Erythroblast (primary cell): Measurements from ENCODE around the gene DHH.
A peak's percentile ranks its signal among the peaks of the same experiment; 100 is the strongest.

Experiments used
- DNase-seq, 2 experiments: peaks; one replicate each; lab custom pipeline; 2025; lab: John Stamatoyannopoulos, UW
- GATA1 ChIP-seq: IDR thresholded peaks from 2 replicates; pipeline ENCODE4 v1.6.1; 2011; ENCODE audit warnings: low read depth, mild to moderate bottlenecking, control low read depth, low read length, moderate library complexity
- POLR2A ChIP-seq: IDR thresholded peaks from 2 replicates; pipeline ENCODE4 v1.6.1; 2011; ENCODE audit warnings: mild to moderate bottlenecking, low read length

Gene DHH

DNA sequence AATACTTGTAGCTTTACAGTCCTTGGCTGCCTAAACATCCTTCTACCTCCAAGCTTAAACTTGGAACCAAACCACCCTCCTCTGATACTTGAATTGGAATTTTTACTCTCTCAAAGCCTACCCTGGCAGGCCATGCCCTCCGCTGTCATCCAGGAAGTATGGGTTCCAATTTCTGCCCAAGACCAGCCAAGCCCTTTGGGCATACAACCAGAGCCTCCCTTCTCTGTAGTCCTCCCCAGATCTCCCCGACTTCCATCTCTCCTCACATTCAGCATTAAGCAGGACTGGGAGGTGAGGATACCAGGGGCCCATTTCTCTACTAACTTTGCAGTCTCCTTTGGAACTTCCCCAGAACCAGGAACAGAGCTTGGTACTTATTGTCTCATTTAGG lies 369 bp upstream of the DHH start:
- no peak for DNase-seq
- TF ChIP-seq POLR2A (no peak), GATA1 (no peak)

DNA sequence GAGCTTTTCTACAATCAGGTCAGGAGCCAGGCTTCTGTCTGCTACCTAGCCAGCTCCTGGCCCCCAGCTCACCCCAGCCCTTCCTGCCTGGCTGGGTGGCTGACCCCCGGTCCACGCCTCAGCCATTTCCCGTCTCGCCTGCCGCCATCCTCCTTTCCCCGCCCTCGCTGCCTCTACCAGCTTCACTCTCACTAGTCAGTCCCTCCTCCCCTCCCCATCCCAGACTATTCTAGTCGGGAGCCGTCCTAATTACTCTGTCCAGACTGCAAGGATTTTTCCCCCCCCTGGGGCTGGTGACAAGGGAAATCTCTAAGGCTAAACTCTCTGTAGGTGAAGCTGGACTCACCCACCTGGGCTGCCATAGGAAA lies 825 bp downstream of the DHH start:
- TF ChIP-seq GATA1, result no peak
- TF ChIP-seq POLR2A, result no peak
- no peak for DNase-seq

DNA sequence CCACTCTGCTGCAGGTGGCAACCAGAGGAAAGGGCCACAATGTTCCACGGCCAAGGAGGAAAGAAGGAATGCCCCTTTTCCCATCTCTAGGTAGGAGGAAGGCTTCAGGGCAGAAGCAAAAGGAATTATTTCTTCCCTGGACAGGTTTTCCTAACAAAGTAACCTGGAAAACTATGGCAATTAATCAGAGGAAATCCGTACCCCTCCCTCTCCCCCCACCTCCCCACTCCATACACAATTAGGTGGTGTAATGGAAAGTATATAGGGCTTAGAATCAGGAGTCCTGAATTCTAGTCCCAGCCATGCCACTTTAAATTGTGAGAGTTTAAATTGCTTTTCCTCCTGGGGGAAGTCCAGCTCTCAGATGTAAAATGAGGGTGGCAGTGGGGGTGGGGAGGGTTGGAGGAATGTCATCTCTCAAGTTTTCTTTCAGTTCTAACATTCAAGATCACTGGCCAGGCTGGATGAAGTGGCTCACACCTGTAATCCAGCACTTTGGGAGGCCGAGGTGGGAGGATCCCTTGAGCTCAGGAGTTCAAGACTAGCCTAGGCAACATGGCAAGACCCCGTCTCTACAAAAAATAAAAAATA lies 1.7 kb downstream of the DHH start:
- TF ChIP-seq GATA1 (no peak), POLR2A (no peak)

DNA sequence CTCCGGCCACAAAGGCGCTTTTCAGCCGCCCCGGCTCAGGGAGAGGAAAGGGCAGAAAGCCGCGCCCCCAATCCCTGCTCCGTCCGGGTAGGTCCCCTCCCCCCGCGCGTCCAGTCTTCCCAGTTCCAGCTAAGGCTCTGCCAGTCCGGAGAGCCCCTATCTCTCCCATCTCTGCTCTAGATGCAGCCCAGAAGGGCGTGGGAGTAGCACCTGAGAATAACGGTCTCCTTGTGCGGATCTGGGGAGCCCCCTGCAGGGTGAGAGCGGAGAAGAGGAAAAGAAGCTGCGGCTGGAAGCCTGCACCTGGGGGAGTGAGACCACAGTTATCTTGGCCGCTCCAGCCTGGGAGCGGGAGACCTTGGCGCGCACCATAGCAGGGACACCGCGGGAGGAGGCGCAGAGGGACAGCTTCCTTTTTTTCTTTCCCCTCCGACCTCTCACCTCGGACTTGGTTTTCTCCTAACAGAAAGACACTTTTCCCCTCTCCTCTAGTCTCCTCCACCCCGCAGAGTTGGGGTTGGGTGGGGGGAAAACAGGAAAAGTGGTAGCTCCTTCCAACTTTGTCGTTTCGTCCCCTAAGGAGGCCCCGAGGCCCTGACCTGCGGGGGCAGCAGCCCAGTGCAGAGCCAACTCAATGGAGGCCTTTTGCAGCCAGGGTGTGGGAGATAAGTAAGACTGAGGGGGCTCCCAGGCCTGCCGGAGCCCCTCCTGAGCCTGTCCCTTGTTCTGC lies 2.4 kb downstream of the DHH start:
- DNase-seq, result peak; percentile 28 to 45
- TF ChIP-seq GATA1, result no peak
- no peak for TF ChIP-seq POLR2A

More for the DNA sequence above, 1.7 kb downstream of the DHH start:
- DNase-seq, result no peak

DNA sequence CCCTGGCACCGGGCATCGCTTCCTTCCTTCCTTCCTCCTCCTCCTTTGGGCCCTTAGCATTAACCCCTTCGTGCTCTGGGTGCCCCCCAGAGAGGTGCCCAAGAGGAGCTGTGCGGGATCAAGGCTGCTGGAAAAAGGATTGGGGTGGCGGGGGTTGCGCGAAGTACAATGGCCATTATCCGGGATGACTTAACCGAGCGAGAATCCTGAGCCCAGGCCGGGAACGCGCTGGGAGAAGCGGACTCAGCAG lies 2.8 kb downstream of the DHH start:
- DNase-seq, result no peak
- TF ChIP-seq GATA1, result no peak
- TF ChIP-seq POLR2A, result no peak

DNA sequence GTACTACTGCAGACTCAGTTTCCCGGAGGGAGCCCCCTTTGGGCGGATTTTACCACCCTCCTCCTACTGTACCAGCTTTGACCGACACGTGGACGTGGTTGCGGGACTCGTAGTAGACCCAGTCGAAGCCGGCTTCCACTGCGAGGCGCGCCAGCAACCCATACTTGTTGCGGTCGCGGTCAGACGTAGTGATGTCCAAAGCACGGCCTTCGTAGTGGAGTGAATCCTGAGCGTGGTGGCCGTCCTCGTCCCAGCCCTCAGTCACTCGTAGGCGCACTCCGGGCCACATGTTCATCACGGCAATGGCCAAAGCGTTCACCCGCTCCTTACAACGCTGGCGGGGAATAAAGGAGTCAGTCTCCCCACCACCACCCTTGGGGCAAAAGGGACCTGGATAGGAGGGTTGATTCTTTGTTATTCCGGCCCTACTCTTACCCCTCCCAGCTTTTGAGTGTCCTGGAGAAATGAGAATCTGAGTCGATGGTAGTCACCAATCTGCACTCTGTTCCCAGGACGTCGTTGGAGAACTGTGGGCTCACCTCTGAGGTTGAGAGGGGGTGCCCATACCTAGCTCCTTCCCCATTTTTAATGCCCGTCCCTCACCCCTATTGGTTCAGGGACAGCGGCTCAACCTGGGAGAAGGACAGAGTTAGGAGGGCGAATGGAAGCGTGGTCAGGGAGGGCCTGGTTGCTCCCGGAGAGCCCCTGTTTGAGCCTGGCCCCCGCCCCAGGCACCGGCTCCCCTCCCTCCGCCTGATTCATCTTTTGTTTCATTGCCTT lies 3.4 kb downstream of the DHH start:
- peak in 1 of 2 experiments; percentile 14 for DNase-seq
- no peak for TF ChIP-seq GATA1

DNA sequence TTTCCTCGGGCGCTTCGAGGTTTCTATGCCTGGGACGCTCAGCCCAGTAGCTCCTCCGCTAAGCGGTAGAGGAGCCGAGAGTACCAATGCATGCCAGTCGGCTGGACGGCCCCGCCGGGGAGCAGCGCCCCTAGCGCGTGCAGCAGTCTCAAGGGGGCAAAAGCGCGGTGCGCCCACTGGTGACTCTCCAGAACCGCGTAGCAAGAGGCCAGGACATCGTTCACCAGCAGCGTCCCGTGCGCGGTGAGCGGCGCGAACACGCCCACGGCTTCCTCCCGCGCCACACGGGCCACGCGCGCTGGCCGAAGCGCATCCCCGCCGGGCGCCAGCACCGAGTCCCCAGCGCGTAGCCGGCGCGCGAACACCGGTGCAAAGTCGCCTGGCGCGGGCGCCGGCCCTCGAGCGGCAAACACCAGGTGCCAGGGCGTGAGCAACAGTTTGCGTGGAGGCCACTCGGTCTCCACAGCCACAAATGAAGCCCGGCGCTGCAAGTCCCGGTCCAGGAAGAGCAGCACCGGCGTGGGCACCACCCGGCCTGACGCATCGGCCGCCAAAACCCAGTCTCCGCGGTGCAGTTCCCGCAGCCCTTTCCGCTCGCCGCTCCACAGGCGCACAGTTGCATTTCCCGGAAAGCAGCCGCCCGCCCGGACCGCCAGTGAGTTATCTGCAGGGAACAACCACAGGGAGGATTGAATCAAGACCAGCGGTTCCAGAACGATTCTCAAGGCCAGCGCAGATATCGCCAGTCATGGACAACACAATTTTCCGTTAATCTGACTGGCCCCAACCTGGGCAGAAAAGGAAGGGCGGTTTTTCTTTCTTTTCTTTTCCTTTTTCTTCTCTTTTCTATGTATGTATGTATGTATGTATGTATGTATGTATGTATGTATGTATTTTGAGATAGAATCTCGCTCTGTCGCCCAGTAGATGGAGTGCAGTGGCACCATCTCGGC lies 4.5 kb downstream of the DHH start:
- TF ChIP-seq POLR2A, result no peak
- no peak for TF ChIP-seq GATA1
- DNase-seq, result peak; percentile 58 to 63

DNA sequence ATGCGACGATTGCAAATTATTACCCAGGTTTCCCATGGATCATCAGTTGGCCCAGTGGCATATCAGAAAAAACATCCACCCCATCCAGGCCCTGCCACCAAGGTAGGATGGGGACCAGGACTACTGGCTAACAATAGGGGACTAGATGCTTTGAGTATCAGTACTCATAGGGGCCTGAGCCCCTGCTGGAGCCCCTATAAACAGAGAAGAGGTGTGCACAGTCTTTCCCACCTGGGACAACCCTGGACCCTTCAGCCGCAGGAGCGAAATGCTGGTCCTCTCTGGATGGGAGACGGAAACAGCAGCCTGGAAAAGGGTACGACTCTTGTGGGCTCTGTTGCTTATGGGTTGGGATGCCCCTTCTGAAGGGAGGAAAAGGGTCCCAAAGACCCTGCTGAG lies 5.7 kb downstream of the DHH start:
- TF ChIP-seq GATA1, result no peak
- no peak for TF ChIP-seq POLR2A
- DNase-seq, result no peak

DNA sequence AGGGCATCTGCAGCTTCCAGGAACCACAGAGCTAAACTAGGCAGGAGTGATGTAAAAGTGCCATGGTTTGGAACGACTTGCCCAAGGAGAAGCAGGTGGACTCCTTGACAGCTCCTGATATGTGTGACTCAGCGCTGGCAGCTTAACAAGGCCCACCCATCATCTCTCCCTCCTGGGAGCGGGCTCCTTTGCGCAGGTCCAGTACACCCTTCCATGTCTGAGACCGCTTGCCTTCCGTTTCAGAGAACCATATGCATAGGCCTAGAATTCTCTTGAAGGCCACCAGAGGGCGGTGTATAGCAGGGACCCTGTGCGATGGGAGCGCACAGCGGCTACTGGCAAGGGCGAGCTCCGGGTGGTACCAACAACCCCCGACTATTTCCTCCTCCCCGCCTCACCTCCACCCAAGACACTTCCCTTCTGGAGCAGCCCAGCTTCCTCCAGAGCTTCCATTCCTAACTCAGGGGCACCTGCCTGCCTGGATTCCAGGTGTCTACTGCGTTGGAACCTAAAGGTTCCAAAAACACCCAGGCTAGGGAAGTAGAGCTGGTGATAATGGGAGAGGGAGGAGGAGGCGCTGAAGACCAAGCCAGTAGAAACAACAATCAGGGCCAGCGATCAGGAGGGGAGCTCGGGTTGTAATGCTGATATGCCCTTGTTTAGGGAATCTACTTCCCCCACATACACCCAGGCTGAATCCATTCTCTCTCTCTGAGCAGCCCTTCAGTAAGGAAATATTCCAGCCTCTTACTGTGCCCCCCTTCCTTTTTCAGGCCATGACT lies 6.3 kb downstream of the DHH start:
- TF ChIP-seq GATA1, result no peak
- TF ChIP-seq POLR2A, result no peak
- DNase-seq, result peak; percentile 93 to 96

DNA sequence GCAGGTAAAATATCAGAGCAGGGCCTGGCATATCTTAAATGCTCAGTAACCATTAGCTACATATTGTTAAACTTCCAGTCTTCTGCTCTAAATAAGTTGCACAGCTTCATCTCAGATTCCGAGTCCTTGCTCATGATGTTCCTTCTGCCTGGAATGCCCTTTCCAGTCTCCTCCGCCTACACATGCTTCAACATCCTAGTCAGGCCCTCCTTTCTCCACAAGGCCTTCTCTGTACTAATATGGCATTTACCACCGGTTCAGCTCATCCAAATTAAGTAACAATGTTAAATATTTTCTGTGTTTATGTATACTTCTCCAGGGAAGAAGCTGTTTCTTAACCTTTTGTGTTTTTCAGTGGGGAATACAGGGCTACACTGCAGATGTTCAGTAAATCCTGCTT lies 8.5 kb downstream of the DHH start:
- TF ChIP-seq POLR2A (no peak), GATA1 (no peak)
- DNase-seq, result no peak

DNA sequence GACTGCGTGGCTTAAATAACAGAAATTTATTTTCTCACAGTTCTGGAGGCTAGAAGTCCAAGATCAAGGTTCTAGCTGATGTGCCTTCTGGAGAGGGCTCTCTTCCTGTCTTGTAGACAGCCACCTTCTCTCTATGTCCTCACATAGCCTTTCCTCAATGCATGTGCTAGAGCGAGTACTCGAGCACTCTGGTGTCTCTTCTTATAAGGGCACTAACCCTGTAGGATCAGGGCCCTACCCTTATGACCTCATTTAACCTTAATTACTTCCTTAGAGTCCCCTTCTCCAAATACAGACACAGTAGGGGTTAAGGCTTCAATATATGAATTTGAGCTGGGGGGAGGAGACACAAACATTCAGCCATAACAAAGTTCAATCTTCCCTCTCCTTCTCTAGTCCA lies 10.2 kb downstream of the DHH start:
- TF ChIP-seq POLR2A, result no peak
- TF ChIP-seq GATA1, result no peak
- DNase-seq, result no peak

DNA sequence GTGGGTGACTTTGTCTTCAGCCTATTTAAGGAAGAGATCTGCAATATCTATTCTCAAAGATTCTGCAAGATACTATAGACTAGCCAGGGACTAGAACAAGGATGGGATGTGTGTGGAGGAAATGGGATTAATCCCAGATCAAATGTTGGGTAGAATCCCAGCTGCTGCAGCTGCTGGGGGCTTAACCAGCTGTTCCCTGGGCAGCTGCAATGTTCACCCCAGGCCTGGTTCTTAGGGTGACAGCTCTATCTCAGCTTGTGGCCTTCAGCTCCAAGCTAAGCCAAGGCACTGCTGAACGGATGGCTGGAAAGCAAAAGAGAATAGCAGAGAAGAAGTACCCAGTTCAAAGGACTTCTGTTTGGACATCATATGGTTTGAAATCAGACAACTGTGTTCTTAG lies 14.8 kb downstream of the DHH start:
- TF ChIP-seq GATA1 (no peak), POLR2A (no peak)
- no peak for DNase-seq

DNA sequence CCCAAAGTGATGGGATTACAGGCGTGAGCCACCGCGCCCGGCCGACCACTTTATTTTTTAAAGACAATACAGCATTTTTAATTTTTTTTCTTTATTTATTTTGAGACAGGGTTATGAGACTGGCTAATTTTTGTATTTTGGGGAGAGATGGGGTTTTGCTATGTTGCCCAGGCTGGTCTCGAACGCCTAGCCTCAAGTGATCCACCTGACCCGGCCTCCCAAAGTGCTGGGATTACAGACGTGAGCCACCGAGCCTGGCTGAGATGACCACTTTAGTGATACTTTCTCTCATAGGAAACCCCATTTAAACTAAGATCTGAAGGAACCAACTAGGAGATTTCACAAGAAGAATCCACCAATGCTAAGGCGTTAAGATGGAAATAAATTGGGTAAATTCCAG lies 23.6 kb downstream of the DHH start:
- DNase-seq, result no peak
- no peak for TF ChIP-seq POLR2A
- TF ChIP-seq GATA1, result no peak
